Pancreas (tissue), 10 donors: Measurements from ENCODE around the gene AMZ1. TPM values are rescaled to one million over a fixed set of nuclear protein-coding genes. Genes with fewer than 3 reads are reported as not detected.
A peak's percentile ranks its signal among the peaks of the same experiment; 100 is the strongest.
"Not testable (repeated sequence)": the region's sequence is repeated elsewhere in the genome, so short reads cannot be mapped to it uniquely, and the experiment has no call there.

Source experiments
- ATAC-seq, 4 donors: fragments of 200-7000 bp; cut with Tn5 transposase; one replicate each; pipeline versions ENCODE4 v1.8.0 to v1.9.1; 2020; ENCODE audit warnings: mild to moderate bottlenecking in 4 of 4, moderate library complexity in 4 of 4
- DNase-seq, 6 donors: peaks; one replicate each; pipeline ENCODE4 v3.0.0-alpha.2; 2020
- FAIRE-seq: peaks from 2 replicates; lab custom pipeline; 2012; peaks lifted over from hg19 to GRCh38; lab: Jason Lieb, UNC
- H3K27ac ChIP-seq, 4 donors: fragments of 200-600 bp; sonication (generic); 1 replicate in 3 of 4; 2 replicates in 1 of 4; pipeline versions ENCODE4 v1.5.0 to v1.8.0; 2020
- H3K27me3 ChIP-seq, 4 donors: fragments of 200-600 bp; one replicate each; pipeline ENCODE4 v1.8.0; 2021
- H3K36me3 ChIP-seq, 3 donors: fragments of 200-600 bp; sonication (generic) in 1 of 3; one replicate each; pipeline versions ENCODE4 v1.5.0 to v1.8.0; 2020 to 2021
- H3K4me1 ChIP-seq, 3 donors: fragments of 200-600 bp; one replicate each; pipeline ENCODE4 v1.8.0; 2021
- H3K4me3 ChIP-seq, 4 donors: fragments of 200-600 bp; sonication (generic) in 2 of 4; one replicate each; pipeline versions ENCODE4 v1.5.0 to v1.8.0; 2020 to 2021
- H3K9me3 ChIP-seq, 4 donors: fragments of 200-600 bp; one replicate each; pipeline ENCODE4 v1.8.0; 2021
- CTCF ChIP-seq, 4 donors: fragments of 200-600 bp; sonication (generic) in 3 of 4; IDR thresholded peaks; one replicate each; pipeline versions ENCODE4 v1.5.0 to v1.8.0; 2021; ENCODE audit warnings: antibody characterized with exemption in 4 of 4
- WGBS, 2 donors: extraction: QIAGEN DNeasy Blood & Tissue Kit; methylation state at CpG; one replicate each; pipeline ENCODE4 v1.1.7; 2013; 5-methylcytosine and 5-hydroxymethylcytosine counted together
- intact Hi-C, 3 donors: fragments of 100-400 bp; cut with DNase I; formaldehyde crosslinking; loops; one replicate each; pipeline versions ENCODE4 v1.11.1 to v1.14.2; 2022
- polyA plus RNA-seq, 2 donors: library from polyadenylated mRNA; stranded (reverse); fragments of 200-250 nt; gene quantifications; one replicate each; pipeline ENCODE4 v1.2.3, GENCODE V29; 2013
- total RNA-seq, 6 donors: library from RNA; stranded (reverse); fragmentation: NEBNext Ultra II Directional in 4 of 6; extraction: Animal tissue kit (Norgen Biotek cat#: 25700) in 4 of 6; gene quantifications; one replicate each; pipeline versions ENCODE4 v1.2.1 to v1.2.4, GENCODE V29; 2021 to 2023
- donor health status: healthy with polysubstance abuse.
- donor health status: DM: no; HTN: no; CAD: no; lungs with moderate emphysema.
- donor health status: DM: no; HTN: no; CAD: no.
- donor health status: control.
- donor health status: control.
- donor health status: Bipolar disorder and iron deficiency.
- donor health status: DM: yes; HTN: yes; CAD: no.
- donor health status: DM: no; HTN: no; CAD: no.
- donor health status: DM: no; HTN: no; CAD: no.
- donor health status: DM: yes; HTN: yes; CAD: no.

AMZ1 gene
- total and polyA plus RNA-seq, 8 donors = 0.04 to 0.19 (median 0.05) TPM; not detected in 5

GRCh38 chr7:2737771-2738540 is 50.0 kb downstream of the AMZ1 start:
- DNase-seq (peak in 2 of 6 donors; percentile 5 to 24), ATAC-seq (peak in 2 of 4 donors; percentile 23 to 46), FAIRE-seq (no peak)
- WGBS, 2 donors = 76 to 87% methylated on average over 18 of the region's 18 CpGs
- no peak for TF ChIP-seq CTCF (IDR thresholded peaks at IDR 0.05)
- Histone ChIP-seq H3K27ac (peak overlapping the region in 1 of 4 donors; percentile 5), H3K36me3 (no peaks in the 10 kb centered on the region), H3K9me3 (no peaks in the 10 kb centered on the region), H3K4me1 (no peaks in the 10 kb centered on the region), H3K4me3 (no peak overlapping the region), H3K27me3 (no peaks in the 10 kb centered on the region)
- intact Hi-C loops = no loop called here

GRCh38 chr7:2738766-2739549 is 51.0 kb downstream of the AMZ1 start:
- 95 to 97% methylated on average over 19 of the region's 19 CpGs for WGBS, 2 donors
- H3K27ac ChIP-seq = no peak overlapping the region
- peak in 2 of 6 donors; percentile 14 to 36 for DNase-seq

GRCh38 chr7:2743523-2744185 is 55.7 kb downstream of the AMZ1 start:
- H3K36me3 ChIP-seq, H3K9me3 ChIP-seq, H3K27me3 ChIP-seq, ATAC-seq, FAIRE-seq, H3K27ac ChIP-seq, DNase-seq, intact Hi-C loops, H3K4me3 ChIP-seq, H3K4me1 ChIP-seq: not testable (repeated sequence)
- 91 to 96% methylated on average over 19 to 20 of the region's 20 CpGs for WGBS, 2 donors

More at GRCh38 chr7:2738766-2739549, 51.0 kb downstream of the AMZ1 start:
- Histone ChIP-seq H3K4me1 (no peaks in the 10 kb centered on the region), H3K9me3 (no peaks in the 10 kb centered on the region), H3K36me3 (no peaks in the 10 kb centered on the region), H3K27me3 (no peaks in the 10 kb centered on the region), H3K4me3 (no peak overlapping the region)
- intact Hi-C loops = no loop called here
- TF ChIP-seq CTCF (IDR thresholded peaks at IDR 0.05) = no peak
- FAIRE-seq (no peak), ATAC-seq (no peak)

GRCh38 chr7:2748684-2749083 is 60.7 kb downstream of the AMZ1 start:
- H3K27me3 ChIP-seq, H3K4me3 ChIP-seq, ATAC-seq, H3K36me3 ChIP-seq, intact Hi-C loops, H3K9me3 ChIP-seq, DNase-seq, FAIRE-seq, H3K27ac ChIP-seq: not testable (repeated sequence)
- H3K4me1 ChIP-seq = peaks cover 0 to 10% (median 7%) of the 10 kb centered on the region in 3 donors

GRCh38 chr7:2750004-2750407 is 62.0 kb downstream of the AMZ1 start:
- Histone ChIP-seq H3K27ac (no peak overlapping the region), H3K27me3 (no peaks in the 10 kb centered on the region), H3K4me1 (peaks cover 0 to 10% (median 7%) of the 10 kb centered on the region in 3 donors), H3K4me3 (no peak overlapping the region), H3K9me3 (no peaks in the 10 kb centered on the region), H3K36me3 (no peaks in the 10 kb centered on the region)
- WGBS, 2 donors = 94 to 97% methylated on average over 5 of the region's 5 CpGs
- no peak for TF ChIP-seq CTCF (IDR thresholded peaks at IDR 0.05)
- no peak for DNase-seq
- intact Hi-C loops = no loop called here
- FAIRE-seq = no peak
- no peak for ATAC-seq
